Esophagus muscularis mucosa (tissue), 4 donors: ENCODE results near the gene KLHL24. TPM values are rescaled to one million over a fixed set of nuclear protein-coding genes. Genes with fewer than 3 reads are reported as not detected.

Experiments used
- DNase-seq: peaks from one replicate; pipeline ENCODE4 v3.0.0-alpha.2; 2017; ENCODE audit errors: extremely low spot score
- H3K27ac ChIP-seq, 4 donors: fragments of 200-600 bp; sonication (generic); replicated peaks in 1 of 4; 1 replicate in 3 of 4; 2 replicates in 1 of 4; pipeline ENCODE4 v1.5.1; 2016 to 2019; ENCODE audit warnings: mild to moderate bottlenecking in 1 of 4
- H3K27me3 ChIP-seq, 4 donors: fragments of 200-600 bp; sonication (generic); one replicate each; pipeline versions ENCODE4 v1.5.1 to v1.6.0; 2016 to 2019
- H3K36me3 ChIP-seq, 4 donors: fragments of 200-600 bp; sonication (generic); one replicate each; pipeline ENCODE4 v1.5.1; 2016 to 2019
- H3K4me1 ChIP-seq, 4 donors: fragments of 200-600 bp; sonication (generic); one replicate each; pipeline ENCODE4 v1.5.1; 2016 to 2019
- H3K4me3 ChIP-seq, 4 donors: fragments of 200-600 bp; sonication (generic); 1 replicate in 2 of 4; 2 replicates in 2 of 4; pipeline ENCODE4 v1.5.1; 2016 to 2019; ENCODE audit warnings: mild to moderate bottlenecking in 4 of 4, moderate library complexity in 1 of 4
- H3K9me3 ChIP-seq, 4 donors: fragments of 200-600 bp; sonication (generic); 1 replicate in 3 of 4; 2 replicates in 1 of 4; pipeline ENCODE4 v1.5.1; 2016 to 2019
- EP300 ChIP-seq: sonication (generic); formaldehyde crosslinking; IDR thresholded peaks from one replicate; pipeline ENCODE4 v1.6.1; 2017; ENCODE audit warnings: antibody characterized with exemption
- POLR2A ChIP-seq: fragments of 450-650 bp; IDR thresholded peaks from one replicate; pipeline ENCODE4 v1.6.1; 2017; ENCODE audit warnings: antibody characterized with exemption, moderate library complexity, mild to moderate bottlenecking, low read depth
- POLR2AphosphoS5 ChIP-seq, 2 donors: sonication (generic); formaldehyde crosslinking; IDR thresholded peaks; one replicate each; pipeline ENCODE4 v1.6.1; 2017; ENCODE audit warnings: antibody characterized with exemption in 2 of 2
- WGBS: methylation state at CpG from one replicate; pipeline ENCODE4 v1.1.5; 2018; 5-methylcytosine and 5-hydroxymethylcytosine counted together
- intact Hi-C: fragments of 100-400 bp; cut with DNase I; formaldehyde crosslinking; loops from one replicate; pipeline ENCODE4 v1.15.1; 2023
- total RNA-seq, 4 donors: library from RNA; depleted of rRNA; stranded (reverse); fragments of >200 nt; gene quantifications; one replicate each; pipeline versions ENCODE4 v1.1.0 to v1.2.1, GENCODE V29; 2016
- TF ChIP-seq, protein P1 (sequence below), 3 experiments: fragments of 200-600 bp in 2 of 3; fragments of 450-650 bp in 1 of 3; sonication (generic) in 2 of 3; IDR thresholded peaks; one replicate each; pipeline ENCODE4 v1.5.1; 2017 to 2019; ENCODE audit warnings: antibody characterized with exemption in 3 of 3, mild to moderate bottlenecking in 2 of 3, moderate library complexity in 1 of 3

KLHL24 gene
- total RNA-seq, 4 donors from 2014 or later, result 87.5 to 166 (median 123) TPM

DNA sequence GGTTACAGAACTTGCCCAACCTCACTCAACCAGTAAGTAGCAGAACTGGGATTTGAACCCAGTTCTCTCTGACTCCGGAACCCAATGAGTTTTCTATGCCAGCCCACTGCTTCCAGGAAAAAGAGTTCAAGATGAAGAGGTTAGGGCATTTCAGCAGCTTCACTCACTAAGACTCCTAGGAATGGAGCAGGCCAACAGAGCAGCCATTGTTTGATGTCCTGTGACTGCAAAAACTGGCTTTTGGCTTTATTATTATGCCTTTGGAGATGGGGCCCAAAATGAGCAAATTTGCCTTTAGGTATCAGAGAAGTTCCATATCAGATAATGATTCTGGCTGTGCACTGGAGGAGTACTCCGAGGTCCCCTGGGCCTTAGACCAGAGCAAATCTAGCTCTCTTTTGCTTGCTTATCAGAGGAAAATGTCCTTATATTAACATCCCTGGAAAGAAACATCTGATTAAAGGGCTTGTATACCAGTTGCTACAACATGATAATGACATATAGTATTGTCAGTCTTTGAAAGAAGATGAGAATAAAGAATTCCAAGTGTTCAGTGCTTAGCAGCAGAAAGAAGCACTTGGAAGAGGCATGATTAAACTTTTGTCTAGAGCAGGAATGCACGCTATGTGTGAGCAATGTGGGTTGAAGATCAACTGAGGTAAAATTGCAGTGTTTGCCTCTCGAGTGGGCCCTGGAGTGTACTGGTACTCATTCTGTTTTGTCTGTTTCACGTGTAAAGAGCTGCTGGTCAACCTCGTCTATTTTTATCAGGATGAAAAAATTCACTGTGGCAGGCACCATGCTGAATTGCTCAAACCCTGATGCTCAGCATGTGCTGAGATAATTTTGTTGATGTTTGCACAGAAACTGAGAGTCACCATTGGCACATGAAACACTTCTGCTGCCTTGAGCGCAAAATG, 21.8 kb upstream of the KLHL24 start:
- TF ChIP-seq EP300 (no peak), POLR2AphosphoS5 (IDR thresholded peaks at IDR 0.05) (no peak), POLR2A (no peak)
- TF ChIP-seq, protein P1, sequence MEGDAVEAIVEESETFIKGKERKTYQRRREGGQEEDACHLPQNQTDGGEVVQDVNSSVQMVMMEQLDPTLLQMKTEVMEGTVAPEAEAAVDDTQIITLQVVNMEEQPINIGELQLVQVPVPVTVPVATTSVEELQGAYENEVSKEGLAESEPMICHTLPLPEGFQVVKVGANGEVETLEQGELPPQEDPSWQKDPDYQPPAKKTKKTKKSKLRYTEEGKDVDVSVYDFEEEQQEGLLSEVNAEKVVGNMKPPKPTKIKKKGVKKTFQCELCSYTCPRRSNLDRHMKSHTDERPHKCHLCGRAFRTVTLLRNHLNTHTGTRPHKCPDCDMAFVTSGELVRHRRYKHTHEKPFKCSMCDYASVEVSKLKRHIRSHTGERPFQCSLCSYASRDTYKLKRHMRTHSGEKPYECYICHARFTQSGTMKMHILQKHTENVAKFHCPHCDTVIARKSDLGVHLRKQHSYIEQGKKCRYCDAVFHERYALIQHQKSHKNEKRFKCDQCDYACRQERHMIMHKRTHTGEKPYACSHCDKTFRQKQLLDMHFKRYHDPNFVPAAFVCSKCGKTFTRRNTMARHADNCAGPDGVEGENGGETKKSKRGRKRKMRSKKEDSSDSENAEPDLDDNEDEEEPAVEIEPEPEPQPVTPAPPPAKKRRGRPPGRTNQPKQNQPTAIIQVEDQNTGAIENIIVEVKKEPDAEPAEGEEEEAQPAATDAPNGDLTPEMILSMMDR (IDR thresholded peaks at IDR 0.05), result no peak
- Histone ChIP-seq H3K27ac (no peak overlapping the region), H3K4me3 (no peak overlapping the region), H3K27me3 (no peaks in the 10 kb centered on the region), H3K36me3 (no peaks in the 10 kb centered on the region), H3K4me1 (peaks cover 0 to 4% (median 0%) of the 10 kb centered on the region in 4 donors), H3K9me3 (no peaks in the 10 kb centered on the region)
- intact Hi-C loops, result no loop called here
- 80% methylated on average over 7 of the region's 7 CpGs for WGBS
- DNase-seq, result no peak

DNA sequence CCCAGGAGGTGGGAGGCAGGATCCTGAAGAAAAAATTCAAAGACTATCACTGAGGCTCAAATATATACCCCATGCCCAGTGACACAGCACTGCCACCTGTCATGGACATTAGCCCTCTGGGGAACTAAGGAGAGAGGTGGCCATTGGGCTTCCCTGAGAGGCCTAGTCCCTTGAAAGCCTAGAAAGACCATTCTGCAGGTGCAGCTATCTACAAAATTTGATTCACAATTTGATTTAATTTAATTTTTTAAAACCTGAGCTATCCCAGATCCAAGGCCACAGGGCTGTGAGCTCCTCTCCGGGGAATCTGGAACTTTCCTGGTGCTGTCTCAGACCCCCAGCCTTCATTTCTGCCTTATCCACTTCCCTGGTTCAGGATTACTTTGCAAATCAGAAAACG, 16.9 kb upstream of the KLHL24 start:
- WGBS, result 96% methylated on average over 2 of the region's 2 CpGs
- Histone ChIP-seq H3K36me3 (no peaks in the 10 kb centered on the region), H3K27me3 (no peaks in the 10 kb centered on the region), H3K4me1 (peaks cover 0 to 7% (median 0%) of the 10 kb centered on the region in 4 donors), H3K27ac (no peak overlapping the region), H3K4me3 (no peak overlapping the region), H3K9me3 (no peaks in the 10 kb centered on the region)
- intact Hi-C loops, result no loop called here
- DNase-seq, result peak; percentile 68
- no peak for TF ChIP-seq POLR2A
- TF ChIP-seq, protein P1 (IDR thresholded peaks at IDR 0.05), result no peak

DNA sequence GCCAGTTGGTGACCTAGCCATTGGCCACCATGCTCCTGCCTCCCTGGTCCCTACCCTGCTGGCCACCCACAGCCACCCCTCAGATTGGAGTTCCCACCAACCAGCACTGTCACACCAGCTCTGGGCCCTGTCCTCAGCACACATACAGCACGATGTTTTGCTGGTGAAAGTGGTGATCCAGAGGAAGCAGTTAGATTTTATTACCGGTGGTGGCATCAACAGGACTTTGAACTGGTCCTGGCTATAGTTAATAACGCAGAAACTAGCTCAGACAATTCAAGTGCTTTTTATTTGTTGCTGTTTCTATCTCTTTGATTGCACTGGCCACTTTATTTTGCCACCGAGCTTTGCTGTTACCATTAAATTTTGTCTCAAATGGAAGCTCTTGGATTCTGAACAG, 16.4 kb upstream of the KLHL24 start:
- TF ChIP-seq POLR2A, result no peak
- no peak for TF ChIP-seq POLR2AphosphoS5 (IDR thresholded peaks at IDR 0.05)
- TF ChIP-seq, protein P1 (IDR thresholded peaks at IDR 0.05), result no peak
- TF ChIP-seq EP300, result no peak
- intact Hi-C loops, result no loop called here
- Histone ChIP-seq H3K4me3 (no peak overlapping the region), H3K27me3 (no peaks in the 10 kb centered on the region), H3K36me3 (no peaks in the 10 kb centered on the region), H3K4me1 (peaks cover 0 to 4% (median 0%) of the 10 kb centered on the region in 4 donors), H3K9me3 (no peaks in the 10 kb centered on the region), H3K27ac (no peak overlapping the region)
- WGBS, result 93% methylated on average over 4 of the region's 4 CpGs
- DNase-seq, result no peak

DNA sequence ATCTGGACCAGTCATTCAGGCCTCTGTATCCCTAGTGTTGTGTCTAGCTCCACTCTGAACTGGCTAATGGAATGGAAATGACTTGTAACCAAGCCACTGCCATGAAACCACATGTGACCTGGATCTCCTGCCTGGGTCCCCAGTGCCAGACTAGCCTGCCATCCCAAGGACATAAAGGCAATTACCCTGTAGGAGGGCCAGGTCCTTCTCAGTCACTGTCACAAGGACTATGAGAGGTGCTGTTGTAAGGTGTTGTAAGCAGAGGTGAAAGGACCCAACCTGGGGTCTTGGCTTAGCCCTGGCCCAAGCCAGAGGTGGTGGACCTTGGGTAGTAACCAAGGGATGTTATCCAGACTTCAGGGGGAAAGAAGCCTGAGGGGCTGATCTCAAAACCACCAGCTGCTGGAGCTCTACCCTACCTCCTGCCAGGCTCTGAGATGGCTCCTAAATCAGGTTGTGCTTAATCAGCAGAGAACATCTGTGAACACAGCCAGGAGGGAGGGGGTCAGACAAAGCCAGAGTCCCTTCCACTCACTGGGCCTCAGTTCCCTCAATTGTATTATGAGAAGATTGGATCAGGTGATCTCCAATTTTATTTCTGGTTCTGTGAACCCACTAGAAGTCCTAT, 15.7 kb upstream of the KLHL24 start:
- H3K36me3 ChIP-seq, result no peaks in the 10 kb centered on the region
- H3K9me3 ChIP-seq, result no peaks in the 10 kb centered on the region
- peak; percentile 83 for DNase-seq
- no peak overlapping the region for H3K27ac ChIP-seq
- H3K4me3 ChIP-seq, result no peak overlapping the region
- H3K27me3 ChIP-seq, result no peaks in the 10 kb centered on the region
- H3K4me1 ChIP-seq, result peaks cover 0 to 8% (median 0%) of the 10 kb centered on the region in 4 donors
- TF ChIP-seq POLR2A (no peak), POLR2AphosphoS5 (IDR thresholded peaks at IDR 0.05) (no peak), EP300 (no peak)
- TF ChIP-seq, protein P1 (IDR thresholded peaks at IDR 0.05), result no peak
- intact Hi-C loops, result no loop called here
